Activated T-cell treated with anti-CD3 and anti-CD28 coated beads, Interleukin-2, amount 50 U/mL, for 72 hours (primary cell): ENCODE results near the gene CTBS. TPM values are rescaled to one million over a fixed set of nuclear protein-coding genes. Genes with fewer than 3 reads are reported as not detected.

Experiments used
- ATAC-seq, 2 donors: fragments of 150-1000 bp; cut with Tn5 transposase; replicated peaks in 1 of 2; 2 replicates each; pipeline ENCODE4 v1.10.0; 2021; ENCODE audit warnings: moderate library complexity in 2 of 2, mild to moderate bottlenecking in 1 of 2
- DNase-seq, 2 donors: peaks; one replicate each; pipeline ENCODE4 v3.0.0; 2021 to 2022; ENCODE audit warnings: mixed read lengths in 1 of 2
- H3K27ac Mint-ChIP-seq: one replicate; pipeline ENCODE4 v1.8.0; 2022; ENCODE audit warnings: mild to moderate bottlenecking, moderate library complexity, mixed read lengths
- H3K27me3 Mint-ChIP-seq: one replicate; pipeline ENCODE4 v1.8.0; 2022; ENCODE audit warnings: low read depth, mixed read lengths
- H3K36me3 Mint-ChIP-seq, 2 donors: one replicate each; pipeline ENCODE4 v1.8.0; 2022; ENCODE audit warnings: mixed read lengths in 2 of 2, mild to moderate bottlenecking in 1 of 2; ENCODE audit not compliant: insufficient read depth in 2 of 2
- H3K4me1 Mint-ChIP-seq: one replicate; pipeline ENCODE4 v1.8.0; 2022; ENCODE audit warnings: low read depth, mixed read lengths
- H3K4me3 Mint-ChIP-seq, 2 donors: one replicate each; pipeline ENCODE4 v1.8.0; 2022; ENCODE audit warnings: mild to moderate bottlenecking in 2 of 2, mixed read lengths in 2 of 2, moderate library complexity in 2 of 2
- H3K9me3 Mint-ChIP-seq, 2 donors: one replicate each; pipeline ENCODE4 v1.8.0; 2022; ENCODE audit warnings: mixed read lengths in 2 of 2
- total RNA-seq, 2 donors: library from RNA; stranded (reverse); gene quantifications; one replicate each; pipeline ENCODE4 v1.2.3, GENCODE V29; 2022

CTBS gene
- total RNA-seq, 2 donors from 2014 or later: 27.2 to 31.3 TPM

GRCh38 chr1:84581648-84582047 lies 7.4 kb upstream of the CTBS start:
- H3K27me3 Mint-ChIP-seq: peaks cover 12% of the 10 kb centered on the region
- H3K4me1 Mint-ChIP-seq: no peaks in the 10 kb centered on the region
- peaks cover 0 to 2% of the 10 kb centered on the region in 2 donors for H3K9me3 Mint-ChIP-seq
- DNase-seq: no peak
- no peak for ATAC-seq
- no peak overlapping the region for H3K27ac Mint-ChIP-seq
- no peak overlapping the region for H3K4me3 Mint-ChIP-seq
- no peaks in the 10 kb centered on the region for H3K36me3 Mint-ChIP-seq

GRCh38 chr1:84574936-84575335 lies 696 bp upstream of the CTBS start:
- H3K4me1 Mint-ChIP-seq: peaks cover 51% of the 10 kb centered on the region
- H3K27ac Mint-ChIP-seq: peak overlapping the region; percentile 88
- H3K36me3 Mint-ChIP-seq: peaks cover 12 to 17% of the 10 kb centered on the region in 2 donors

GRCh38 chr1:84573481-84573966 lies 716 bp downstream of the CTBS start:
- Mint-ChIP-seq H3K27ac (peak overlapping the region; percentile 100), H3K27me3 (no peaks in the 10 kb centered on the region), H3K36me3 (peaks cover 13 to 19% of the 10 kb centered on the region in 2 donors), H3K4me1 (peaks cover 51% of the 10 kb centered on the region), H3K9me3 (peaks cover 0 to 3% of the 10 kb centered on the region in 2 donors), H3K4me3 (peak overlapping the region; percentile 89 to 99)
- ATAC-seq (peak; percentile 0 to 4), DNase-seq (peak in 1 of 2 donors; percentile 14)

More at GRCh38 chr1:84574936-84575335, 696 bp upstream of the CTBS start:
- Mint-ChIP-seq H3K4me3 (peak overlapping the region; percentile 89 to 99), H3K9me3 (peaks cover 0 to 3% of the 10 kb centered on the region in 2 donors), H3K27me3 (no peaks in the 10 kb centered on the region)
- DNase-seq (no peak), ATAC-seq (no peak)

- H3K36me3 Mint-ChIP-seq: peaks cover 15 to 22% of the 10 kb centered on the region in 2 donors
- H3K27ac Mint-ChIP-seq: peak overlapping the region; percentile 83
- peaks cover 59% of the 10 kb centered on the region for H3K4me1 Mint-ChIP-seq
These were observed 3.1 kb downstream of the CTBS start for GRCh38 chr1:84571150-84571535.

GRCh38 chr1:84570436-84571149 lies 3.6 kb downstream of the CTBS start:
- Mint-ChIP-seq H3K36me3 (peaks cover 15 to 22% of the 10 kb centered on the region in 2 donors), H3K4me3 (peak overlapping the region; percentile 4 to 65), H3K4me1 (peaks cover 57% of the 10 kb centered on the region), H3K9me3 (peaks cover 0 to 3% of the 10 kb centered on the region in 2 donors), H3K27me3 (no peaks in the 10 kb centered on the region), H3K27ac (peak overlapping the region; percentile 83)
- DNase-seq (no peak), ATAC-seq (no peak)

More at GRCh38 chr1:84571150-84571535, 3.1 kb downstream of the CTBS start:
- Mint-ChIP-seq H3K4me3 (peak overlapping the region; percentile 62 to 65), H3K9me3 (peaks cover 0 to 3% of the 10 kb centered on the region in 2 donors), H3K27me3 (no peaks in the 10 kb centered on the region)
- ATAC-seq: no peak
- no peak for DNase-seq

- Mint-ChIP-seq H3K27ac (no peak overlapping the region), H3K27me3 (no peaks in the 10 kb centered on the region), H3K9me3 (peaks cover 0 to 3% of the 10 kb centered on the region in 2 donors), H3K4me1 (peaks cover 44% of the 10 kb centered on the region), H3K4me3 (no peak overlapping the region), H3K36me3 (peaks cover 15 to 21% of the 10 kb centered on the region in 2 donors)
- DNase-seq (no peak), ATAC-seq (no peak)
These were observed 5.0 kb downstream of the CTBS start for GRCh38 chr1:84569216-84569615.

GRCh38 chr1:84550826-84551225 lies 23.4 kb downstream of the CTBS start:
- Mint-ChIP-seq H3K36me3 (no peaks in the 10 kb centered on the region), H3K9me3 (no peaks in the 10 kb centered on the region), H3K27me3 (no peaks in the 10 kb centered on the region), H3K4me1 (no peaks in the 10 kb centered on the region), H3K4me3 (no peak overlapping the region), H3K27ac (no peak overlapping the region)
- ATAC-seq: no peak
- DNase-seq: no peak

- Mint-ChIP-seq H3K27ac (no peak overlapping the region), H3K9me3 (no peaks in the 10 kb centered on the region), H3K36me3 (peaks cover 0 to 2% of the 10 kb centered on the region in 2 donors), H3K4me3 (no peak overlapping the region), H3K4me1 (peaks cover 14% of the 10 kb centered on the region), H3K27me3 (no peaks in the 10 kb centered on the region)
- ATAC-seq (no peak), DNase-seq (no peak)
These were observed 32.6 kb downstream of the CTBS start for GRCh38 chr1:84541679-84542078.

- Mint-ChIP-seq H3K4me1 (peaks cover 14% of the 10 kb centered on the region), H3K27ac (no peak overlapping the region), H3K27me3 (no peaks in the 10 kb centered on the region), H3K36me3 (peaks cover 0 to 2% of the 10 kb centered on the region in 2 donors), H3K4me3 (no peak overlapping the region), H3K9me3 (no peaks in the 10 kb centered on the region)
- ATAC-seq (no peak), DNase-seq (no peak)
These were observed 33.5 kb downstream of the CTBS start for GRCh38 chr1:84540759-84541158.

GRCh38 chr1:84539972-84540371 lies 34.3 kb downstream of the CTBS start:
- H3K9me3 Mint-ChIP-seq: no peaks in the 10 kb centered on the region
- no peak for ATAC-seq
- no peak for DNase-seq
- H3K27ac Mint-ChIP-seq: no peak overlapping the region
- no peaks in the 10 kb centered on the region for H3K27me3 Mint-ChIP-seq
- peaks cover 14% of the 10 kb centered on the region for H3K4me1 Mint-ChIP-seq
- H3K4me3 Mint-ChIP-seq: no peak overlapping the region
- H3K36me3 Mint-ChIP-seq: peaks cover 0 to 2% of the 10 kb centered on the region in 2 donors

GRCh38 chr1:84538599-84538998 lies 35.6 kb downstream of the CTBS start:
- H3K27me3 Mint-ChIP-seq: no peaks in the 10 kb centered on the region
- H3K27ac Mint-ChIP-seq: no peak overlapping the region
- ATAC-seq: no peak

GRCh38 chr1:84525779-84526178 lies 48.5 kb downstream of the CTBS start:
- DNase-seq: no peak
- peaks cover 0 to 2% of the 10 kb centered on the region in 2 donors for H3K9me3 Mint-ChIP-seq
- H3K4me1 Mint-ChIP-seq: no peaks in the 10 kb centered on the region
- no peak overlapping the region for H3K4me3 Mint-ChIP-seq
- no peaks in the 10 kb centered on the region for H3K36me3 Mint-ChIP-seq
- no peaks in the 10 kb centered on the region for H3K27me3 Mint-ChIP-seq
- ATAC-seq: no peak
- H3K27ac Mint-ChIP-seq: no peak overlapping the region

More at GRCh38 chr1:84538599-84538998, 35.6 kb downstream of the CTBS start:
- H3K4me1 Mint-ChIP-seq: peaks cover 14% of the 10 kb centered on the region
- peak overlapping the region in 1 of 2 donors; percentile 5 for H3K4me3 Mint-ChIP-seq
- no peak for DNase-seq
- no peaks in the 10 kb centered on the region for H3K9me3 Mint-ChIP-seq
- H3K36me3 Mint-ChIP-seq: peaks cover 0 to 2% of the 10 kb centered on the region in 2 donors

GRCh38 chr1:84524590-84524989 lies 49.6 kb downstream of the CTBS start:
- H3K9me3 Mint-ChIP-seq: peaks cover 0 to 2% of the 10 kb centered on the region in 2 donors
- H3K36me3 Mint-ChIP-seq: no peaks in the 10 kb centered on the region
- no peak overlapping the region for H3K4me3 Mint-ChIP-seq
- H3K4me1 Mint-ChIP-seq: no peaks in the 10 kb centered on the region
- DNase-seq (no peak), ATAC-seq (no peak)
- no peaks in the 10 kb centered on the region for H3K27me3 Mint-ChIP-seq
- H3K27ac Mint-ChIP-seq: no peak overlapping the region
